Activated naive CD4-positive, alpha-beta T cell treated with anti-CD3 and anti-CD28 coated beads, Interleukin-2, amount 50 U/mL, for 72 hours (primary cell): Measurements from ENCODE around the gene WBP4. TPM values are rescaled to one million over a fixed set of nuclear protein-coding genes. Genes with fewer than 3 reads are reported as not detected.
A peak's percentile ranks its signal among the peaks of the same experiment; 100 is the strongest.
"Not testable (repeated sequence)": the region's sequence is repeated elsewhere in the genome, so short reads cannot be mapped to it uniquely, and the experiment has no call there.

Source experiments
- ATAC-seq, 2 donors: fragments of 150-1000 bp; cut with Tn5 transposase; 2 replicates each; pipeline ENCODE4 v1.10.0; 2021; ENCODE audit warnings: mild to moderate bottlenecking in 2 of 2, moderate library complexity in 2 of 2
- DNase-seq, 2 donors: peaks; one replicate each; pipeline ENCODE4 v3.0.0; 2021 to 2022; ENCODE audit warnings: low spot score in 2 of 2
- H3K27ac Mint-ChIP-seq, 2 donors: one replicate each; pipeline ENCODE4 v1.8.0; 2022; ENCODE audit warnings: mild to moderate bottlenecking in 2 of 2, mixed read lengths in 2 of 2
- H3K36me3 Mint-ChIP-seq, 2 donors: one replicate each; pipeline ENCODE4 v1.8.0; 2022; ENCODE audit warnings: mixed read lengths in 2 of 2
- H3K9me3 Mint-ChIP-seq, 2 donors: one replicate each; pipeline ENCODE4 v1.8.0; 2022; ENCODE audit warnings: mixed read lengths in 2 of 2
- total RNA-seq, 2 donors: library from RNA; stranded (reverse); gene quantifications; one replicate each; pipeline ENCODE4 v1.2.3, GENCODE V29; 2022

WBP4 gene
- total RNA-seq, 2 donors from 2014 or later: 5.5 to 11.4 TPM

GRCh38 chr13:41059456-41060081 is 1.7 kb upstream of the WBP4 start:
- Mint-ChIP-seq H3K9me3 (no peaks in the 10 kb centered on the region), H3K27ac (peak overlapping the region; percentile 93 to 98), H3K36me3 (peaks cover 9 to 21% of the 10 kb centered on the region in 2 donors)
- DNase-seq (no peak), ATAC-seq (no peak)

GRCh38 chr13:41060082-41060723 is 1.1 kb upstream of the WBP4 start:
- H3K36me3 Mint-ChIP-seq: peaks cover 9 to 21% of the 10 kb centered on the region in 2 donors
- H3K9me3 Mint-ChIP-seq: no peaks in the 10 kb centered on the region
- ATAC-seq (peak; percentile 45 to 55), DNase-seq (peak; percentile 69 to 88)
- H3K27ac Mint-ChIP-seq: peak overlapping the region; percentile 98 to 100

- Mint-ChIP-seq H3K9me3 (no peaks in the 10 kb centered on the region), H3K36me3 (peaks cover 9 to 21% of the 10 kb centered on the region in 2 donors), H3K27ac (peak overlapping the region; percentile 98 to 100)
- ATAC-seq: peak; percentile 52 to 62
- DNase-seq: peak; percentile 84 to 89
Observed at GRCh38 chr13:41060724-41061074, 610 bp upstream of the WBP4 start.

GRCh38 chr13:41061914-41062837 is 867 bp downstream of the WBP4 start:
- Mint-ChIP-seq H3K9me3 (no peaks in the 10 kb centered on the region), H3K36me3 (peaks cover 12 to 21% of the 10 kb centered on the region in 2 donors), H3K27ac (peak overlapping the region; percentile 98 to 100)
- ATAC-seq (peak; percentile 23 to 39), DNase-seq (no peak)

- peaks cover 16 to 21% of the 10 kb centered on the region in 2 donors for H3K36me3 Mint-ChIP-seq
- ATAC-seq: no peak
- DNase-seq: no peak
- no peaks in the 10 kb centered on the region for H3K9me3 Mint-ChIP-seq
- no peak overlapping the region for H3K27ac Mint-ChIP-seq
Observed at GRCh38 chr13:41064493-41064892, 3.2 kb downstream of the WBP4 start.

- Mint-ChIP-seq H3K36me3 (peaks cover 10 to 21% of the 10 kb centered on the region in 2 donors), H3K27ac (no peak overlapping the region), H3K9me3 (no peaks in the 10 kb centered on the region)
- ATAC-seq: no peak
- DNase-seq: no peak
Observed at GRCh38 chr13:41065078-41065477, 3.8 kb downstream of the WBP4 start.

- ATAC-seq (no peak), DNase-seq (no peak)
- H3K9me3 Mint-ChIP-seq: no peaks in the 10 kb centered on the region
- H3K36me3 Mint-ChIP-seq: peaks cover 27 to 39% of the 10 kb centered on the region in 2 donors
- H3K27ac Mint-ChIP-seq: no peak overlapping the region
Observed at GRCh38 chr13:41074523-41074922, 13.2 kb downstream of the WBP4 start.

GRCh38 chr13:41075034-41075433 is 13.7 kb downstream of the WBP4 start:
- DNase-seq: no peak
- Mint-ChIP-seq H3K36me3 (peaks cover 27 to 41% of the 10 kb centered on the region in 2 donors), H3K27ac (no peak overlapping the region), H3K9me3 (no peaks in the 10 kb centered on the region)
- no peak for ATAC-seq

- Mint-ChIP-seq H3K27ac (no peak overlapping the region), H3K36me3 (peaks cover 27 to 45% of the 10 kb centered on the region in 2 donors), H3K9me3 (no peaks in the 10 kb centered on the region)
- ATAC-seq (no peak), DNase-seq (no peak)
Observed at GRCh38 chr13:41075485-41075884, 14.2 kb downstream of the WBP4 start.

GRCh38 chr13:41077475-41077874 is 16.2 kb downstream of the WBP4 start:
- H3K27ac Mint-ChIP-seq: no peak overlapping the region
- peaks cover 23 to 44% of the 10 kb centered on the region in 2 donors for H3K36me3 Mint-ChIP-seq
- H3K9me3 Mint-ChIP-seq: no peaks in the 10 kb centered on the region
- ATAC-seq (no peak), DNase-seq (no peak)

- no peak overlapping the region for H3K27ac Mint-ChIP-seq
- no peak for DNase-seq
- no peaks in the 10 kb centered on the region for H3K9me3 Mint-ChIP-seq
- ATAC-seq: no peak
- H3K36me3 Mint-ChIP-seq: peaks cover 22 to 43% of the 10 kb centered on the region in 2 donors
Observed at GRCh38 chr13:41079725-41080124, 18.4 kb downstream of the WBP4 start.

- DNase-seq (no peak), ATAC-seq (no peak)
- H3K9me3 Mint-ChIP-seq: peaks cover 0 to 8% of the 10 kb centered on the region in 2 donors
- no peak overlapping the region for H3K27ac Mint-ChIP-seq
- peaks cover 0 to 6% of the 10 kb centered on the region in 2 donors for H3K36me3 Mint-ChIP-seq
Observed at GRCh38 chr13:41085961-41086585, 24.8 kb downstream of the WBP4 start.

GRCh38 chr13:41095681-41096080 is 34.4 kb downstream of the WBP4 start:
- not testable (repeated sequence) for H3K9me3 Mint-ChIP-seq, H3K27ac Mint-ChIP-seq, ATAC-seq, H3K36me3 Mint-ChIP-seq, DNase-seq

GRCh38 chr13:41098761-41099160 is 37.5 kb downstream of the WBP4 start:
- Mint-ChIP-seq H3K9me3 (no peaks in the 10 kb centered on the region), H3K27ac (no peak overlapping the region), H3K36me3 (no peaks in the 10 kb centered on the region)
- ATAC-seq: no peak
- DNase-seq: no peak

GRCh38 chr13:41099986-41100385 is 38.7 kb downstream of the WBP4 start:
- ATAC-seq (no peak), DNase-seq (no peak)
- no peak overlapping the region for H3K27ac Mint-ChIP-seq
- H3K36me3 Mint-ChIP-seq: no peaks in the 10 kb centered on the region
- no peaks in the 10 kb centered on the region for H3K9me3 Mint-ChIP-seq

GRCh38 chr13:41107104-41107571 is 45.8 kb downstream of the WBP4 start:
- Mint-ChIP-seq H3K27ac (no peak overlapping the region), H3K9me3 (no peaks in the 10 kb centered on the region), H3K36me3 (no peaks in the 10 kb centered on the region)
- DNase-seq: no peak
- no peak for ATAC-seq
